Measurements from ENCODE around the gene DACH1.

- TF ChIP-seq CTCF (IDR thresholded peaks at IDR 0.05) (no peak), EP300 (IDR thresholded peaks at IDR 0.05; ENCODE audit: low read depth) (no peak), POLR2AphosphoS5 (IDR thresholded peaks at IDR 0.05) (peak; percentile 20 to 57 (median 31))
These were observed 2.7 kb downstream of the DACH1 start for GRCh38 chr13:71864094-71864985.
